GM13976 (cell line): Measurements from ENCODE around the gene MARCHF3.
"Not testable (repeated sequence)": the region's sequence is repeated elsewhere in the genome, so short reads cannot be mapped to it uniquely, and the experiment has no call there.

Source experiments
- DNase-seq: peaks from one replicate; pipeline ENCODE4 v3.0.0; 2012; ENCODE audit warnings: low spot score
- CTCF ChIP-seq: IDR thresholded peaks from 2 replicates; pipeline ENCODE4 v1.5.1; 2012; ENCODE audit warnings: borderline replicate concordance, mild to moderate bottlenecking; ENCODE audit not compliant: insufficient read depth; ENCODE audit errors: extremely low read depth, missing control alignments, control extremely low read depth
- in situ Hi-C: fragments of 300-500 bp; cut with MboI; formaldehyde crosslinking; loops from one replicate; pipeline ENCODE4 v1.12.0; 2022; ENCODE audit warnings: low sequenced_read_pairs, mixed read lengths, inconsistent platforms; ENCODE audit not compliant: unreplicated experiment

Gene MARCHF3

GRCh38 chr5:126917918-126918614, 112.3 kb downstream of the MARCHF3 start:
- DNase-seq: no peak
- in situ Hi-C loops: no loop called here
- TF ChIP-seq CTCF: no peak

GRCh38 chr5:126915496-126915895, 114.9 kb downstream of the MARCHF3 start:
- no peak for TF ChIP-seq CTCF
- no peak for DNase-seq
- in situ Hi-C loops: no loop called here

- TF ChIP-seq CTCF: no peak
- DNase-seq: no peak
- in situ Hi-C loops: no loop called here
These were observed 115.4 kb downstream of the MARCHF3 start for GRCh38 chr5:126914801-126915436.

GRCh38 chr5:126912616-126913200, 117.7 kb downstream of the MARCHF3 start:
- no peak for TF ChIP-seq CTCF
- DNase-seq: no peak
- in situ Hi-C loops: no loop called here

- no peak for TF ChIP-seq CTCF
- DNase-seq: no peak
- in situ Hi-C loops: no loop called here
These were observed 118.4 kb downstream of the MARCHF3 start for GRCh38 chr5:126911986-126912385.

GRCh38 chr5:126909856-126910255, 120.5 kb downstream of the MARCHF3 start:
- TF ChIP-seq CTCF: no peak
- in situ Hi-C loops: no loop called here
- DNase-seq: no peak

GRCh38 chr5:126904407-126904806, 126.0 kb downstream of the MARCHF3 start:
- in situ Hi-C loops, DNase-seq: not testable (repeated sequence)
